Sigmoid colon (tissue), 4 donors: ENCODE data around the gene THAP12.

Experiments used
- CTCF ChIP-seq, 4 experiments: fragments of 450-650 bp in 3 of 4; fragments of 200-600 bp in 1 of 4; IDR thresholded peaks; one replicate each; pipeline ENCODE4 v1.5.1; 2016 to 2019; ENCODE audit warnings: antibody characterized with exemption in 4 of 4, mild to moderate bottlenecking in 3 of 4, moderate library complexity in 2 of 4
- EP300 ChIP-seq, 4 donors: sonication (generic); formaldehyde crosslinking; IDR thresholded peaks; one replicate each; pipeline ENCODE4 v1.6.1; 2017; ENCODE audit warnings: antibody characterized with exemption in 4 of 4
- POLR2A ChIP-seq, 2 donors: fragments of 450-650 bp; IDR thresholded peaks; one replicate each; pipeline ENCODE4 v1.6.1; 2016; ENCODE audit warnings: antibody characterized with exemption in 2 of 2, mild to moderate bottlenecking in 2 of 2, moderate library complexity in 2 of 2
- POLR2AphosphoS5 ChIP-seq, 4 donors: sonication (generic); formaldehyde crosslinking; IDR thresholded peaks; one replicate each; pipeline ENCODE4 v1.6.1; 2017; ENCODE audit warnings: antibody characterized with exemption in 4 of 4

GRCh38 chr11:76337469-76337868 lies 43.5 kb downstream of the THAP12 start:
- no peak for TF ChIP-seq CTCF (IDR thresholded peaks at IDR 0.05)
- TF ChIP-seq POLR2A (IDR thresholded peaks at IDR 0.05), result no peak
- no peak for TF ChIP-seq POLR2AphosphoS5 (IDR thresholded peaks at IDR 0.05)
- no peak for TF ChIP-seq EP300 (IDR thresholded peaks at IDR 0.05)
